Measurements from ENCODE around the gene FAM193B.

The FAM193B gene

GRCh38 chr5:177512736-177513380 is 41.5 kb downstream of the FAM193B start:
- no peak for DNase-seq

- DNase-seq, result no peak
Measured at GRCh38 chr5:177511796-177512675, 42.3 kb downstream of the FAM193B start.

DNA sequence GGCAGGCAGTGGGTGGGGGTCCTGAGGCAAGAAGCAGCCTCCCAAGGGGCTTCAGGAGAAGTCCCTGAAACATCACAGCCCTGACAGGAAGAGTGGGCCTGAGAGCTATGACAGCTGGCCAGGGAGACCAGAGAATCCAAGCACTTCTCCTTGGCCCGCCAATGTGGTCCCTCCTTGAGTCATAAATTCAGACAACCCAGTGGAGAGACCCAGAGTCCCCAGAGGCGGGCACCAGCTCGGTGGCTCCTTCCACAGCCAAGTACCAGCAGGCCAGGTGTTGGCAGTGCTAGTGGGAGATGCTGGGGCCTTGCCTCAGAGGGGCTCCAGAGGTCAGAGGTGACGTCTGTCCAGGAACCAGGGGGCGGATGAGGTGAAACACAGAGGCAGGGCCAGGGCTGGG is 43.2 kb downstream of the FAM193B start:
- DNase-seq, result no peak

- no peak for DNase-seq
Measured at GRCh38 chr5:177510567-177511053, 43.8 kb downstream of the FAM193B start.

GRCh38 chr5:177509991-177510566 is 44.3 kb downstream of the FAM193B start:
- no peak for DNase-seq

DNA sequence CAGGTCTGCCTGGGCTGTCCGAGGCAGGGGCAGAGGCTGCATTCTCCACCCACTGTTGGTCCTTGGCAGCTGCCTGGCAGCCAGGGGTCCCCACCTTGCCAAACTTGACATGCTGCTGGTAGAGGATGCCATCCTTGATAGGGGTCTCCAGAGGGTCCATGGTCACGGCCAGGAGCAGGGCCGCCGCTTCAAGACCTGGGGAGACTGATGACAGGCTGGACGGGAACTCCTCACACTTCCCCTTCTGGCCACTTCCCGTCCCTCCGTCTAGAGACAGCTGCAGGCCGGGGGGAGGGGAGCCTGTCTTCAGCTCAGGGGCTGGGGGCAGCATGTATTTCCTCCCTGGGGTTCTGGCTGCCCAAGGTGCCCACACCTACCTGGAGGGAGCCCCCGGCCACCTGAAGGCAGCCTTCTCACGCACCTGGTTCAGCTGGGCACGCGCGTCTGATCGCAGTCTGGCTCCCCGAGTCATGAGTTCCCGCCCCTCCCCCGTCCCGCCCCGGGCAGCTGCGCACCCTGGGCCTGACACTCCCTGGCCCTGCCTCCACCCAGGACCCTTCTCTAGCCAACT is 44.9 kb downstream of the FAM193B start, which contains the start of gene DOK3:
TSS of gene DOK3 (minus strand) at position 446 of the 571 bp plus-strand sequence. CDS start at position 160, 286 bp downstream.
- no peak for DNase-seq

DNA sequence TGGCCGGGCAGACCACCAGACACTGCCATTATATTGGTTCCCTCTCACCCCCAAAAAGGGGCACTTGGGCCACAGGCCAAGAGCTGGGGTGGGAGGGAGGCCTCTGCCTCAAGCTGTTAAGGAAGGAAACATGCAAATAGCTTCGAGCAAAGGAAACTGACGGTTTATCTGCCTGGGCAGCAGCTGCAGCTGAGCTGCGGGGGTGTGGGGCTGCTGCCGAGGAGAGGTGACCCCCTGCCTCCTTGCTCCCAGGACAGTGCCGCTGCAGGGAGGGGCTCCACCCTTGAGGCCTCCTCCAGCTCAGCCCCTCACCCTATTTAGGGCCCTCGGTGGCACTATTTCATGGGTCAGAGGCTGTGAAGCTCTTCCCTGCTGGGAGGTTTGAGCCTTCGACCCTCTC is 45.5 kb downstream of the FAM193B start:
- DNase-seq, result no peak

DNA sequence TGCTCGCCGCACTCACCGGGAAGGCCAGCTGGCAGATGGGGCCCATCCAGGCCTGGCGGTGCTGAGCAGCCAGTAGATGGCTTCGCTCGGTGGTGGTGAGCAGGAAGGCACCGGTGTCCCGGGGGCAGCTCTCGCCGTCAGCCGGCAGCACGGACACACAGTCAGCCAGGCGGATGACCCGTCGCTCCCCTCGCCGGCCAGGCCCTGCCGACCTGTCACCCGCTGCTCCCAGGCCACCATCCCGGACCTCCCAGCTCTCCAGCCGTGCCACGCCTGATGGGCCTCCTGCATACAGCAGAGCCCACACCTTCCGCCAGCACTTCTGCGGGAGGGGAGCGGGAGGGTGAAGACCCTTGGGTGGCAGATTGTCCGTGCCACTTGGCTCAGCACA is 46.1 kb downstream of the FAM193B start:
- no peak for DNase-seq

GRCh38 chr5:177507596-177508220 is 46.7 kb downstream of the FAM193B start:
- DNase-seq, result no peak

DNA sequence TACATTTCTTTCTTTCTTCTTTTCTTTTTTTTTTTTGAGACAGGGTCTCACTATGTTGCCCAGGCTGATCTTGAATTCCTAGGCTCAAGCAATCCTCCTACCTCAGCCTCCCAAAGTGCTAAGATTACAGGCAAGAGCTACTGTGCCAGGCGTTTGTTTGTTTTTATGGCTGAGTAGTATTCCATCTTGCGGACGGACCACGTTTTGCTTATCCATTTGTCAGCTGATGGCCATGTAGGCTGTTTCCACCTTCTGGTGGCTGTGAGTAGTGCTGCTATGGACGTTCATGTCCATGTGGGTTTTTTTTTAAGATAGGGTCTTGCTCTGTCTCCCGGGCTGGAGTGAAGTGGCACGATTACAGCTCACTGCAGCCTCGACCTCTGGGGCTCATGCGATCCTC is 47.2 kb downstream of the FAM193B start:
- DNase-seq, result no peak

GRCh38 chr5:177505075-177505474 is 49.3 kb downstream of the FAM193B start:
- no peak for DNase-seq

GRCh38 chr5:177504086-177505056 is 50.0 kb downstream of the FAM193B start:
- DNase-seq, result no peak

DNA sequence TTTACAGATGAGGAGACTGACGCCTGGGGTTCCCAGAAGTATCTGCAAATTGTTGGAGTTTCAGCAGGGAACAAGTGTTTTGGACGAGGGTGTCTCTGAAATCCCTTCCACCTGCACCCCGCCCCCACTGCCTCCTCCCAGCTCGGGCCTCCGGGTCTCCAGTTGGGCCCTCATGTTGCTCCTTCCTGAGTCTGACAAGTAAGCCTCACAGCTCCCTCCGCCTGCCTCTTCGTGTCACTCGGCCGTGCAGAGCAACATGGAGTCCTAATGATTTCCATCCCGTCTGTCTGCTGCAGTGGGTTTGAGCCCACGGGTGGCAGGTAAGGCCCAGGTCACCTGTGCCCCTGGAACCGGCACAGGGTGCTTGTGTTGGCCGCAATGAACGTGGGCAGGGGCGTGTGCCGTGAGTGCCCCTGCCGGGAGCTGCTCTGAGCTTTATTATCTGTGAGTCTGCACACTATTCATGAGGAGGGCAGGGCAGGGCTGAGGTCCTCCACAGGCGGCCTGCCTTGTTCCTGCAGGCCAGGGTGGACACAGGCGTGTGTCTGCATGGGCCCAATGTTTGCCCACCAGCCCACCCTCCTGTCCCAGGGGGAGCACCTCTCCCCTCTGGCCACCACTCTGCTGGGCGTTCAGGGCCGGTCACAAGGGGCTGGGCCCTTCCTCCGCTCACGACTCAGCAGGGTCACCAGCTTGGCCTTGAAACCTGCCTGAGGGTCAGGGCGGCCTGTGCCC is 50.8 kb downstream of the FAM193B start:
- no peak for DNase-seq

DNA sequence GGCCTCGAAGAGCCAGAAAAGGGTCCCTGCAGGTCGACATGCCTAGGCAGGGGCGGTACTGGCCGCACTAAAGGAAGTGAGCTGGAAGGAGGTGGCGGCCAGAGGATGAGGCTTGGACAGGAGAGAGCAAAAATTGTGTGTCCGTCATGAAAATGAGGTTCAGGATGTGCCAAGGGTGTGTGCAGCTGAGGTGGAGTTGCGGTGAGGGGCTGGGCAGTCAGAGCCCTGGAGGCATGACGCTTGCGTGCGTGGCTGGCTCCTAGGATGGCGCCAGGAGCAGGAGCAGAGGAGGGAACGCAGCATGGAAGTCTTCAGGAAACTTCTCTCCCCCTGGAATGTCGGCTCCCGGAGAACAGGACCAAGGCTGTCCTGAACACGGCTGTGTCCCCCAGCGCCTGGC is 51.5 kb downstream of the FAM193B start:
- no peak for DNase-seq

- DNase-seq, result no peak
Measured at GRCh38 chr5:177501874-177502678, 52.3 kb downstream of the FAM193B start.

DNA sequence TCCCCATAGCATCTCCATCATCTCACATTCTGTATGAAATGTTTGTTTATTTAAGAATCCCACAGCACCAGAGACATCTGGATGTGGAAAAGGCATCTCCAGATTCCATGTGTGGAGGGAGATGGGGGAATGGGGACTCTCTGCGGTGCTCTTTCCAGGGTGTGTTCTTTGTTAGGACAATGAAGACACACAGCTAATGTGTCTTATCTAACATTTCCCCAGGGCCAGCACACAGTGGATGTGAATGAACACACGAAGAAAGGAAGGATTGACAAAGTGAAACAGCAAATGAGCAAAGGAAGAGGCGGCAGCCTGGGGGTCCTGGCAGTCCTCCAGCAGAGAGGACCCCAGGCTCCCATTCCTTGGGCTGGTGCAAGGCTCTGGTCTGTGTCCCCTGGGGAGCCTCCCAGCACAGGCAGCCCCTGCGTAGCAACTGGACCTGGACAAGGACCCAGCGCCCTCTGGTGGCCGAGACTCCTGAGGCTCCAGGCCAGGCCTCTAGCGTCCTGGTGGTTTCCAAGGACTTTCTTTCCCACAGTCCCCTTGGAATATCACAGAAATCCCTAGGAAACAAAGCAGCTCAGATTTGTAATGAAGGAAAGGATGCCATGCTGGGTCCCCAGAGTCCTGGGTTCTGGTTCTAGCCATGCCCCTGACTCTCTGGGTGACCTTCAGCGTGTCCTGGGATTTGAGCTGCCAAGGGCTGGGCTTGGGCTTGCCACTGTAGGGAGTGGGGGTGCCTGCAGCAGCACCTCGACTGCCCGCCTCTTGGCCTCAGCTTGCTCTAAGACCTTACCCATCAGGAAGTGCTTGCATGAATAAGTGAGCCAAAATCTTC is 53.5 kb downstream of the FAM193B start:
- DNase-seq, result peak; percentile 86

GRCh38 chr5:177499842-177500241 is 54.5 kb downstream of the FAM193B start:
- DNase-seq, result no peak

GRCh38 chr5:177498013-177498787 is 56.2 kb downstream of the FAM193B start:
- DNase-seq, result no peak
